ENCODE measurements around the gene SGIP1.

GRCh38 chr1:66752000-66752592 lies 218.1 kb downstream of the SGIP1 start, which contains the start of gene DYNLT5:
- TF ChIP-seq CTCF (IDR thresholded peaks at IDR 0.05) (no peak), POLR2AphosphoS5 (IDR thresholded peaks at IDR 0.05) (no peak)
